H1 (cell line): Measurements from ENCODE around the gene DET1. TPM values are rescaled to one million over a fixed set of nuclear protein-coding genes. Genes with fewer than 3 reads are reported as not detected.

Experiments
- CTCF ChIA-PET: fragments of 300-600 bp; sonication (Branson Sonifier 250); formaldehyde crosslinking; loops from one replicate; lab custom pipeline; 2021; ENCODE audit not compliant: partially characterized antibody; lab: Charles Lee
- POLR2A ChIA-PET: fragments of 300-600 bp; sonication (Branson Sonifier 250); formaldehyde crosslinking; loops from one replicate; lab custom pipeline; 2021; ENCODE audit warnings: inconsistent platforms; ENCODE audit not compliant: partially characterized antibody; lab: Charles Lee
- DNase-seq, 2 experiments: peaks; one replicate each; pipeline versions ENCODE4 v3.0.0 to v3.0.0-alpha.2; 2010 to 2022; ENCODE audit warnings: low spot score in 2 of 2, low read depth in 1 of 2, mixed read lengths in 1 of 2
- FAIRE-seq: peaks from 2 replicates; lab custom pipeline; 2011; peaks lifted over from hg19 to GRCh38; lab: Jason Lieb, UNC
- H2AFZ ChIP-seq: 2 replicates; pipeline ENCODE4 v1.8.1; 2012; ENCODE audit warnings: low read length, inconsistent platforms
- H2AK5ac ChIP-seq: 2 replicates; pipeline ENCODE4 v1.6.1; 2013; ENCODE audit warnings: low read depth, low read length
- H2BK120ac ChIP-seq: replicated peaks from 2 replicates; pipeline ENCODE3; 2013; ENCODE audit warnings: low read depth, low read length, inconsistent platforms
- H2BK12ac ChIP-seq: 2 replicates; pipeline ENCODE4 v1.6.1; 2013; ENCODE audit warnings: low read depth, low read length
- H2BK15ac ChIP-seq: 2 replicates; pipeline ENCODE4 v1.6.1; 2013; ENCODE audit warnings: low read length
- H2BK20ac ChIP-seq: 2 replicates; pipeline ENCODE4 v1.6.1; 2013; ENCODE audit warnings: low read length
- H2BK5ac ChIP-seq: 2 replicates; pipeline ENCODE4 v1.6.1; 2013; ENCODE audit warnings: low read depth, low read length
- H3K14ac ChIP-seq: 2 replicates; pipeline ENCODE4 v1.6.1; 2013; ENCODE audit warnings: inconsistent platforms; ENCODE audit not compliant: insufficient read length
- H3K18ac ChIP-seq: 2 replicates; pipeline ENCODE4 v1.6.1; 2013; ENCODE audit warnings: low read length; ENCODE audit errors: extremely low read depth
- H3K23ac ChIP-seq: 2 replicates; pipeline ENCODE4 v1.6.1; 2013; ENCODE audit warnings: inconsistent platforms; ENCODE audit not compliant: insufficient read length
- H3K23me2 ChIP-seq: 2 replicates; pipeline ENCODE4 v1.6.1; 2013; ENCODE audit warnings: low read depth, low read length
- H3K27ac ChIP-seq: 2 replicates; pipeline ENCODE4 v1.6.1; 2011; ENCODE audit warnings: low read depth, low read length, inconsistent platforms
- H3K27me3 ChIP-seq, 4 experiments: replicated peaks in 1 of 4; 1 replicate in 1 of 4; 2 replicates in 3 of 4; pipeline versions ENCODE4 v1.6.1 to v1.8.1; 2011 to 2013; ENCODE audit warnings: low read length in 3 of 4, mild to moderate bottlenecking in 3 of 4, inconsistent platforms in 2 of 4, mixed read lengths in 2 of 4, moderate library complexity in 1 of 4; ENCODE audit not compliant: control insufficient read depth in 3 of 4, insufficient read depth in 3 of 4; ENCODE audit errors: extremely low read depth in 1 of 4
- H3K36me3 ChIP-seq, 4 experiments: 2 replicates each; pipeline versions ENCODE4 v1.6.1 to v1.8.1; 2011 to 2013; ENCODE audit warnings: mild to moderate bottlenecking in 4 of 4, low read length in 3 of 4, moderate library complexity in 2 of 4, control low read depth in 1 of 4, inconsistent platforms in 1 of 4; ENCODE audit not compliant: insufficient read depth in 4 of 4, control insufficient read depth in 2 of 4
- H3K4ac ChIP-seq: replicated peaks from 2 replicates; pipeline ENCODE3; 2013; ENCODE audit warnings: low read length, low read depth, mixed read lengths, inconsistent platforms; ENCODE audit not compliant: insufficient read length
- H3K4me1 ChIP-seq, 4 experiments: replicated peaks in 1 of 4; 1 replicate in 1 of 4; 2 replicates in 3 of 4; pipeline versions ENCODE4 v1.6.1 to v1.8.1; 2011 to 2013; ENCODE audit warnings: low read length in 3 of 4, inconsistent platforms in 2 of 4, mixed read lengths in 1 of 4; ENCODE audit not compliant: insufficient read depth in 4 of 4, control insufficient read depth in 3 of 4
- H3K4me2 ChIP-seq, 2 experiments: 2 replicates each; pipeline versions ENCODE4 v1.6.1 to v1.8.1; 2011 to 2013; ENCODE audit warnings: low read depth in 2 of 2, low read length in 2 of 2, control low read depth in 1 of 2, inconsistent platforms in 1 of 2, mild to moderate bottlenecking in 1 of 2; ENCODE audit not compliant: insufficient read depth in 1 of 2
- H3K4me3 ChIP-seq, 4 experiments: fragments of 200-600, 300-600 bp in 1 of 4; sonication (generic), shearing (Covaris generic), sonication (Bioruptor Twin) in 1 of 4; 2 replicates each; pipeline versions ENCODE4 v1.5.1 to v1.8.1; 2011 to 2016; ENCODE audit warnings: low read length in 4 of 4, low read depth in 3 of 4, control low read depth in 2 of 4, inconsistent platforms in 2 of 4, mild to moderate bottlenecking in 2 of 4, mixed read lengths in 1 of 4, moderate library complexity in 1 of 4; ENCODE audit not compliant: insufficient read depth in 2 of 4; ENCODE audit errors: extremely low read depth in 1 of 4
- H3K56ac ChIP-seq: replicated peaks from 2 replicates; pipeline ENCODE3; 2013; ENCODE audit warnings: low read depth, mild to moderate bottlenecking, mixed read lengths, low read length, inconsistent platforms; ENCODE audit not compliant: insufficient read length
- H3K79me1 ChIP-seq: 2 replicates; pipeline ENCODE4 v1.6.1; 2013; ENCODE audit warnings: low read depth, low read length, control low read depth
- H3K79me2 ChIP-seq, 2 experiments: 2 replicates each; pipeline versions ENCODE4 v1.6.1 to v1.8.1; 2012 to 2013; ENCODE audit warnings: low read length in 2 of 2, mild to moderate bottlenecking in 2 of 2, inconsistent platforms in 1 of 2; ENCODE audit not compliant: insufficient read depth in 2 of 2, control insufficient read depth in 1 of 2
- H3K9ac ChIP-seq, 4 experiments: replicated peaks in 1 of 4; 1 replicate in 1 of 4; 2 replicates in 3 of 4; pipeline versions ENCODE4 v1.6.1 to v1.8.1; 2011 to 2013; ENCODE audit warnings: low read depth in 3 of 4, low read length in 3 of 4, control low read depth in 2 of 4, mild to moderate bottlenecking in 2 of 4, moderate library complexity in 2 of 4, inconsistent platforms in 1 of 4; ENCODE audit errors: extremely low read depth in 1 of 4
- H3K9me3 ChIP-seq, 2 experiments: 2 replicates each; pipeline versions ENCODE4 v1.6.1 to v1.8.1; 2012 to 2013; ENCODE audit warnings: mild to moderate bottlenecking in 2 of 2, moderate library complexity in 2 of 2, control low read depth in 1 of 2, inconsistent platforms in 1 of 2, low read depth in 1 of 2, low read length in 1 of 2, mixed read lengths in 1 of 2; ENCODE audit not compliant: insufficient read depth in 2 of 2
- H4K20me1 ChIP-seq, 2 experiments: replicated peaks in 1 of 2; 2 replicates each; pipeline versions ENCODE3 to v1.8.1; 2011 to 2013; ENCODE audit warnings: inconsistent platforms in 2 of 2, low read length in 2 of 2, mild to moderate bottlenecking in 1 of 2; ENCODE audit not compliant: insufficient read depth in 2 of 2, control insufficient read depth in 1 of 2
- H4K5ac ChIP-seq: 2 replicates; pipeline ENCODE4 v1.6.1; 2013; ENCODE audit warnings: low read length, low read depth, mixed read lengths, inconsistent platforms; ENCODE audit not compliant: insufficient read length
- H4K8ac ChIP-seq: 2 replicates; pipeline ENCODE4 v1.8.0; 2013; ENCODE audit warnings: mild to moderate bottlenecking, moderate library complexity, low read length, inconsistent platforms; ENCODE audit not compliant: insufficient read depth; ENCODE audit errors: extremely low read depth
- H4K91ac ChIP-seq: replicated peaks from 2 replicates; pipeline ENCODE3; 2013; ENCODE audit warnings: low read length, mixed read lengths, inconsistent platforms; ENCODE audit not compliant: insufficient read length
- BCL11A ChIP-seq, 2 experiments: IDR thresholded peaks; one replicate each; pipeline ENCODE4 v1.6.1; 2011; ENCODE audit warnings: low read depth in 2 of 2, low read length in 2 of 2, mild to moderate bottlenecking in 2 of 2
- RXRA ChIP-seq: IDR thresholded peaks from 2 replicates; pipeline ENCODE4 v1.6.1; 2011; ENCODE audit warnings: low read depth, mild to moderate bottlenecking, low read length, moderate library complexity; ENCODE audit not compliant: insufficient read depth
- WGBS, 2 experiments: shearing (Covaris generic) in 1 of 2; methylation state at CpG; one replicate each; pipeline versions ENCODE4 v1.1.6 to v1.1.7; 2013 to 2015; ENCODE audit warnings: low lambda C conversion rate in 2 of 2, mixed read lengths in 2 of 2, inconsistent platforms in 1 of 2, low coverage in 1 of 2, missing lambda C conversion rate in 1 of 2; ENCODE audit not compliant: insufficient replicate concordance in 2 of 2, insufficient coverage in 1 of 2, insufficient read length in 1 of 2; ENCODE audit errors: extremely low coverage in 1 of 2, missing lambda C conversion rate in 1 of 2; 5-methylcytosine and 5-hydroxymethylcytosine counted together
- polyA plus RNA-seq, 7 experiments: library from polyadenylated mRNA; depleted of rRNA in 3 of 7; stranded (reverse) in 5 of 7; unstranded in 2 of 7; fragments of >200 nt in 5 of 7; fragments of 200-250 nt in 2 of 7; gene quantifications; 1 replicate in 5 of 7; 2 replicates in 1 of 7; 4 replicates in 1 of 7; pipeline versions ENCODE4 v1.2.1 to v1.2.3, GENCODE V29; 2011 to 2013; ENCODE audit warnings: missing spikeins in 2 of 7, mixed read lengths in 2 of 7
- total RNA-seq: library from RNA; stranded (reverse); fragmentation: NEBNext Ultra II Directional; extraction: Animal tissue kit (Norgen Biotek cat#: 25700); gene quantifications from 2 replicates; pipeline ENCODE4 v1.2.1, GENCODE V29; 2021

Gene DET1
- total and polyA plus RNA-seq, 2 of the 8 experiments (the other 6 are each of a cell fraction or from before 2014, with no cell fraction given): 5.4 to 8.5 TPM

- WGBS, 2 experiments: 88% methylated on average over 4 of the region's 4 CpGs; no CpG with 5 or more reads in 1 of the 2 experiments
- no peak overlapping the region for H3K4ac ChIP-seq
- H3K36me3 ChIP-seq: no peaks in the 10 kb centered on the region
- ChIA-PET POLR2A (interaction anchor here (0.9 kb wide), 1 partner anchor 24 kb away, joined by 3 read pairs; no protein-coding TSS in a partner anchor), CTCF (interaction anchor here (0.5 to 1.2 kb wide), 2 partner anchors 10 to 30 kb away, joined by 3 read pairs; no protein-coding TSS in a partner anchor)
- H2BK5ac ChIP-seq: no peak overlapping the region
- no peaks in the 10 kb centered on the region for H3K79me2 ChIP-seq
- H2BK20ac ChIP-seq: no peak overlapping the region
- no peaks in the 10 kb centered on the region for H3K9me3 ChIP-seq
- no peaks in the 10 kb centered on the region for H3K23me2 ChIP-seq
- no peaks in the 10 kb centered on the region for H4K20me1 ChIP-seq
- H3K27me3 ChIP-seq: no peaks in the 10 kb centered on the region
- DNase-seq (no peak), FAIRE-seq (no peak)
- H3K79me1 ChIP-seq: no peaks in the 10 kb centered on the region
- no peak overlapping the region for H2BK12ac ChIP-seq
- TF ChIP-seq RXRA: no peak
- TF ChIP-seq BCL11A (IDR thresholded peaks at IDR 0.05; ENCODE audit: low read depth in 2 of 2, low read length in 2 of 2): no peak
- no peak overlapping the region for H3K9ac ChIP-seq
- no peak overlapping the region for H3K14ac ChIP-seq
- H4K8ac ChIP-seq: no peak overlapping the region
- H2AK5ac ChIP-seq: no peak overlapping the region
- no peak overlapping the region for H2BK120ac ChIP-seq
- no peak overlapping the region for H3K18ac ChIP-seq
- H2BK15ac ChIP-seq: no peak overlapping the region
- H2AFZ ChIP-seq: no peak overlapping the region
- no peak overlapping the region for H3K4me3 ChIP-seq
- H3K56ac ChIP-seq: no peak overlapping the region
- no peak overlapping the region for H3K27ac ChIP-seq
- no peak overlapping the region for H4K91ac ChIP-seq
- no peak overlapping the region for H3K4me2 ChIP-seq
- H3K4me1 ChIP-seq: no peaks in the 10 kb centered on the region
- H4K5ac ChIP-seq: no peak overlapping the region
- no peak overlapping the region for H3K23ac ChIP-seq
These were observed 34.1 kb upstream of the DET1 start for GRCh38 chr15:88580532-88580931.
